Peyer's patch (tissue), 4 donors: ENCODE results near the gene NFKBIL1.

Source experiments
- CTCF ChIP-seq, 6 experiments: fragments of 450-650 bp in 4 of 6; fragments of 200-600 bp in 2 of 6; sonication (generic) in 1 of 6; IDR thresholded peaks; one replicate each; pipeline ENCODE4 v1.5.1; 2017 to 2019; ENCODE audit warnings: antibody characterized with exemption in 6 of 6, mild to moderate bottlenecking in 3 of 6, moderate library complexity in 1 of 6
- POLR2A ChIP-seq, 2 donors: fragments of 450-650 bp; IDR thresholded peaks; one replicate each; pipeline ENCODE4 v1.5.1; 2017; ENCODE audit warnings: antibody characterized with exemption in 2 of 2, mild to moderate bottlenecking in 2 of 2, moderate library complexity in 2 of 2

GRCh38 chr6:31586008-31586407 lies 38.6 kb downstream of the NFKBIL1 start, which contains the start of gene LST1:
- TF ChIP-seq CTCF (IDR thresholded peaks at IDR 0.05) (no peak), POLR2A (IDR thresholded peaks at IDR 0.05) (no peak)
